GM19467 (cell line): Measurements from ENCODE around the gene RFPL1.
"Not testable (repeated sequence)": the region's sequence is repeated elsewhere in the genome, so short reads cannot be mapped to it uniquely, and the experiment has no call there.

Experiments used
- ATAC-seq: cut with Tn5 transposase; IDR thresholded peaks from one replicate; pipeline ENCODE4 v1.9.1; 2021; ENCODE audit warnings: mild to moderate bottlenecking, moderate library complexity; ENCODE audit not compliant: unreplicated experiment

RFPL1 gene

DNA sequence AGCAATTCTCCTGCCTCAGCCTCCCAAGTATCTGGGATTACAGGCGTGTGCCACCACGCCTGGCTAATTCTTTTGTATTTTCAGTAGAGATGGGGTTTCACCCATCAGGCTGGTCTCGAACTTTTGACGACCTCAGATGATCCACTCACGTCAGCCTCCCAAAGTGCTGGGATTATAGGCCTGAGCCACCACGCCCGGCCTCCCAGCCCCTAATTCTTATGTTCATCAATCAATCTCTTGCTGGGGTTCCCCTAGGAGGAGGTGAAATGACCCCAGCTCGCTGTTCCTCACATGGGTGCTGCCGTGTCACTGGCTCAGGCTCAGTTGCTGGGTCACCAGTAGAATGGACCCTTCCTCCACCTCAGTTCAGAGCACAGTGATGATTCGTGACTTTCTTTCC, at the start of gene RFPL1:
TSS of gene RFPL1 (plus strand) at position 301 of the 400 bp plus-strand sequence.
- ATAC-seq, result not testable (repeated sequence)

DNA sequence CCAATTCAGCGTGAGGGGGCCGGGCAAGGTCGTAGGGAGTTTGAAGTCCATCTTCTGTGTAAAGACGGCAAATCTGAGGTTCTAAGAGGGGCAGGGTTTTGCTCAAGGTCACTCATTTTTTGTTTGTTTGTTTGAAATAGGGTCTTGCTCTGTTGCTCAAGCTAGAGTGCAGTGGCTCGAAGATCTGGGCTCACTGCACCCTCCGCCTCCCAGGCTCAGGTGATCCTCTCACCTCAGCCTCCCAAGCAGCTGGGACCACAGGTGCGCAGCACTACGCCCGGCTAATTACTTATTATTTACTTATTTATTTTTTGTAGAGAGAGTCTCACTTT, 49.7 kb upstream of the RFPL1 start:
- peak; percentile 3 for ATAC-seq

DNA sequence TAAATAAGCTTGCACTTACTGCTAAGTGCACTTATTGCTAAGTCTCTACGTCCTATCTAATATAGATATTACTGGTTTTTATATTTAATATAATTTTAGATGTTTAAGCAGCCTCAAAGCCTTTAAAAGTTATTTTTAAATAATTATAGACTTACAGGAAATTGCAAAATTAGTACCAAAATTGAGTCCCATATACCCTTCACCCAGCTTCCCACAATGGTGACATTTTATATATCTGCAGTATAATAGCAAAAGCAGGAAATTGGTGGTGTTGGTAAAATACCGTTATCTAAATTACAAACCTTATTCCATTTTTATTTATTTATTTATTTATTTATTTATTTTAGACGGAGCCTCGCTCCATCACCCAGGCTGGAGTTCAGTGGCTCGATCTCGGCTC, 48.1 kb upstream of the RFPL1 start:
- ATAC-seq, result no peak

DNA sequence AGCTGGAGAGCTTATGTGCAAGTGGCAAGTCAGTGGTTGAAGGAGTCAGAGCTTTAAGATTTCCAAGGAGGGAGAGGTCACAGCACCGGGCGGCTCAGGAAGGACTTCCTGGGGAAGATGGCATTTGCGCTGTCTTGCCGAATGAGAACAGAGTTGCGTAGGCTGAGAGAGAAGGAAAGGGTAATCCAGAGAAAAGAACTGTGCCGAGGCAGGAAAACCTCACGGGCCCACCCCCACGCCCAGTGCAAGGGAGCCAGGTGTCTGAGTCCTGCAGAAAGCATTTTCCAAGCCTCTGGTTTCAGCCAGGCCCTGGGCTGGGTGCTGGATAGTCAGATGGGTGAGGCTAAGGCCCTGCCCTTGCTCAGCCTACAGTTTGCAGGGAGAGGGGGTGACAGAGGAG, 46.8 kb upstream of the RFPL1 start:
- no peak for ATAC-seq

DNA sequence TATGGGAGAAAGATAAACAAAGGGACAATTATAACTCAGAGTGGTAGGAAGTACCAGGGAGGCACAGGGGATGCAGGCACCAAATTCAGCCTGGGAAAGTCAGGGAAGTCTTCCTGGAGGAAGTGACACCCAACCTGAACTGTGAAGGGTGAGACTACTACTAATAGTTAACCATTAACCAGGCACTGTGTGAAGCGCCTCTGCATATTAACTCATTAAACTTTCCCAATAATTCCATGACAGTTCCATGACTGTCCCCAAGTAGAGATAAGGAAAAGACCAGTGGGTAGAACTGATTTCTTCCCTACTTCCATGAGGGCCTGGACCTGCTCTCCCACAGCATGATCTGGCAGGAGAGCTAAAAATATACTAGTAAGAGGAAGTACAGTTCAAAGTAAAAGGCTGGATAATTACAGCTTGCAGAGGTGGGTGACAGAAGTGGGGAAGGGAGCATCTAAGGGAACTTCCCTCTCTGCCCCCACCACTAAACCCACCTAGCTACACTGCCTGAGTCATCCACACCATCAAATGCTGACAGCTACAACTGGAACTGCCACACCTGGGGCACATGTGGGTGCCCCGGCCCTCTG, 45.3 kb upstream of the RFPL1 start:
- no peak for ATAC-seq

DNA sequence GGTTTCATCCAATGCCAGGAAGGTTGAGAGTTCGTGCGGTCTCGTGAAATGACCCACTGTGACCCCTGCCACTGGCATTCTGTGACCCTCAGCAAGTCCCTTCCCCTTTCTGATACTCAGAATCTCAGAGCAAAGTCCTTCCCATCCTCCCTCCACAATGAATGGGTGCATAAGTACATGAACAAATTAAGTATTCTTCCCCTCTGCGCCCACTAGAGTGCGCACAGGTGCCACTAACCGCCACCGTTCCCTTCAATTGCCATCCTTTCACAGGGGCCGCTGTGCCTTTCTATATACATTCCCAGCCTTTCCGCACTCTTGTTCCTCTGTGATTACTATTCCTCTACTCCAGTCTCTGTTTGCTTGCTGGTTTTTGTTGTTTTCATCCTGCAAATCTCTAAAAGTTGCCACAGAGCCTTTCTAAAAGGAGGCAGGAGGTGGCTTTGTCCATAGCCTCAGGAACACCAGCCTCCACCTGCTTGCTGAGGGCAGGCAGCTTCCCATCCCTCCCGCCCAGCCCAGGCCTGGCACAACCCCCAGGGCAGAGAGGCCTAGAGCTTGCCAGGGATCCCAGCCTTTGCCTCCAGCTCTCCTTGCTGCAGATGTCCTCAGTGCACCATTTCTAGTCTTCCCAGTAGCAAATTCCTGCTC, 43.3 kb upstream of the RFPL1 start:
- no peak for ATAC-seq

DNA sequence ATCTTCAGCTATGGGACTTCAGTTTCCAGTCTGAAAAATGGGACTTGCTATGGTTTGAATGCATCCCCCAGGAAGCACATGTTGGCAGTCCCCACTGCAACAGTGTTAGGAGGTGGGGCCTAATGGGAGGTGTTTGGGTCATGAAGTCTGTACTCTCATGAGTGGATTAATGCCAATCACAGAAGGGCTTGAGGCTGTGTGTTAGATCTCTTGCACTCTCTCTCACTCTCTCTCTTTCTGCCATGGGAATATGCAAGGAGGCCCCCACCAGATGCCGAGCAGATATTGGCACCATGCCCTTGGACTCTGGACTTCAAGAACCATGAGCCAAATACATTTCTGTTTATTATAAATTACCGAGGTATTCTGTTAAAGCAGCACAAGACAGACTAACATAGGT, 42.3 kb upstream of the RFPL1 start:
- ATAC-seq, result no peak

DNA sequence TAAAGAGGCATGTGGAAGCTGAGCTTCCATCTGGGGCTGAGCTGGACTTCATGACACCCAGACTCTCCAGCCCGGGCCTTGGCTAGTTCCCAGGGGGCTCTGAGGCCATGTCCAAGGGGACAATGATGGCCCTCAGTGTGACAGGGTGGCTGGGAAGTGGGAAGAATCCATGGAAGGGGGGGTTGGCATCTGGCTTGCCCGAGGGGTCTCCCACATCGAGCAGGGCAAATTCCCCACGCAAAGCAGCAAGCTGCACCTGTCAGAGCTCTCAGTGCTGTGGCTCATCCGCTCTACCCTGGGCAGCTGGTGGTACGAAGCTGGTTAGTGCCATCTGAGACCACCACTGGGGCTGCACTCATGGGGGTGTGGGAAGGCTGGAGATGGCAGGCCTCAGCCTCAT, 40.6 kb upstream of the RFPL1 start:
- no peak for ATAC-seq

DNA sequence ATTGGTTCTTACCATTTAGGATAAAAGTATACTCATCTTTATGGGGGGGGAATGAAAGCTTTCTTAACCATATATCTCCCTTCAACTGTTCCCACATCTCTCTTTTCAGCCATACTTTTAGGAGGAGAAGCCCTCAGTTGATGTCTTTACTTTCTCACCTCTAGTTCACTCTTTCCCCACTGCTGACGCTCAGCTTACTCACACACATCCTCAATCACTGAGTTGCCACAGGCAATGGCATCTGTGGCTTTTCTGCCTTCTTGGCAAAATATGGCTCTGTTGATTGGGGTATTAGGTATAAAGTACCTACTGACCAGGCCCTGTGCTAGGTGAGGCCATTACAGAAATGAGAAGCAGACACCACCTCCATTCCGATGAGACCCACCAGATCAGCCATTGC, 37.8 kb upstream of the RFPL1 start:
- ATAC-seq, result no peak

DNA sequence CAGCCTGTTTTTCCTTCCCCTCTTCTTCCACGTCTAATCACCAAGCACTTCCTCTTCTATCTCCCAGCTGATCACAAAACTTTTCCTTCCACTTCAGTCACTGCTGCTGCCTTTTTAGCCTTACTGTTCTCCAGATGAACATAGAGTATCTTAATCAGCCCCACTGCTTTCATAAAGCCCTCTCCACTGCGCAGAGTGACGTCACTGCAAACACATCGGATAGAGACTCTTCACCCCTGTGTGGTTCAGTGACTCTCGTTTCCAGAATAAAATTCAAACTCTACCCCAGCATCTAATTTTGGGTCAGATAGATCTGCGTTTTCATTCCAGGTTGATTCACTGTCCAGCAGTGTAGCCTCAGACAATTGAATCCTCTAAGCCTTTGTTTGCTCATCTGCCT, 36.8 kb upstream of the RFPL1 start:
- ATAC-seq, result not testable (repeated sequence)

DNA sequence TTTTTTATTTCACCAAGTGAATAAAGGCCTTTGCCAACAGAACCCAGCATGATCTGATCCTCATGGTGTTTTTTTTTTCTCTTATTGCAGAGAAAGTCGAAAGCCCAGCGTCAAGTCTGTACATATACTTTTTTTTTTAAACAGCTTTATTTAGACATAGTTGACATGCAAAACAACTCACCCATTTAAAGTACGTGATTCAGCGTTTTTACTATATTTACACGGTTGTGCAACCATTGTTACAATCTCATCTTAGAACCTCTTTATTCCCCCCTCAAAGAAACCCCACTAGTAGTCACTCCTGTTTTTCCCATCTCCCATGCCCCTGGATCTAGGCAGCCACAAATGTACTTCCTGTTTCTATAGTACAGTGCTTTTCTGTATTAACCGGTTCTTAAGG, 29.4 kb upstream of the RFPL1 start:
- ATAC-seq, result no peak

DNA sequence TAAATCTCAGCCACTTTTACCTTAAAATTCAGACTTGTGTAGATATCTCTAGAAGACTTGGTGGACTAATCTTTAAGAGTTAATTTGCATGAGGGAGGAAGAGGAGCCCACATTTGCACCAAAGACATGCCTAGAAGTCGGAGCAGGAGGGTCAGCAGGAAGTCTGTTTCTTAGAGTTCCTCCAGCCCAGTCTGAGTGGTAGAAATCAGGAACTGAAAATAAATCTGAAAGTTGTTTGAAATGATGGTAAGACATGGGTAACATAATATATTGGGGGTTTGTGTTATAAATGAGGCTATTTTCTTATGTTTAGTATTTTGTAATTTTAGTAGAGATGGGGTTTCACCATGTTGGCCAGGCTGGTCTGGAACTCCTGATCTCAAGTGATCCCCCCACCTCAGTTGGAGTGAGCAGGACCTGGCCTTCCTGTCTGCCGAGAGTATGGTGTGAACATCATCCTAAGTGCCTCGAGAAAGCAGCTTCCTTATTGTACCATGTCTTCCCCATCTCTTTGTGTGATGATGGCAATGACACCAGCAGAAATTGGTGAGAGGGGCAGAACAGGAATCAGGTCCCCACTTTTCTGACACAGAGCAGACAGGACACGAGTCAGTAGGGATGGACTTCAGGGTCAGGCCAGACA, 26.7 kb upstream of the RFPL1 start:
- not testable (repeated sequence) for ATAC-seq

DNA sequence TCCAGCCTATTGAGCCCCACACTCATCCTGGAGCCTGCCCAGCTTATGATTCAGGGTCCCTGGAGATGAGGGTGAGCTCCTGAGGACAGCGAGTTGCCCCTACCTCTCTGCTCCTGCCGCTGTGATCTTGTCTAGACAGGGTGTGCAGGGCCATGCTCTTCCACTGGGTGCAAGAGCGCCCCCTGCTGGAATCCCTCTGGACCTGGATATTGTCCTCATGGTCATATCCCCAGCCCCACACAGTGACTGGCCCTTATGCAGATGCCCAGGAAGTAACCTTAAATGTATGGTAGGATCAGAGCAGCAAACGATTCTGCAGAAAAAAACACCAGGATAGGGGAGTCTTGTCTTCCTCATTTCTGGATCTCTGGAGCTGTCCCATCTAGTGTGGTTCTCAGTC, 25.6 kb upstream of the RFPL1 start:
- not testable (repeated sequence) for ATAC-seq

DNA sequence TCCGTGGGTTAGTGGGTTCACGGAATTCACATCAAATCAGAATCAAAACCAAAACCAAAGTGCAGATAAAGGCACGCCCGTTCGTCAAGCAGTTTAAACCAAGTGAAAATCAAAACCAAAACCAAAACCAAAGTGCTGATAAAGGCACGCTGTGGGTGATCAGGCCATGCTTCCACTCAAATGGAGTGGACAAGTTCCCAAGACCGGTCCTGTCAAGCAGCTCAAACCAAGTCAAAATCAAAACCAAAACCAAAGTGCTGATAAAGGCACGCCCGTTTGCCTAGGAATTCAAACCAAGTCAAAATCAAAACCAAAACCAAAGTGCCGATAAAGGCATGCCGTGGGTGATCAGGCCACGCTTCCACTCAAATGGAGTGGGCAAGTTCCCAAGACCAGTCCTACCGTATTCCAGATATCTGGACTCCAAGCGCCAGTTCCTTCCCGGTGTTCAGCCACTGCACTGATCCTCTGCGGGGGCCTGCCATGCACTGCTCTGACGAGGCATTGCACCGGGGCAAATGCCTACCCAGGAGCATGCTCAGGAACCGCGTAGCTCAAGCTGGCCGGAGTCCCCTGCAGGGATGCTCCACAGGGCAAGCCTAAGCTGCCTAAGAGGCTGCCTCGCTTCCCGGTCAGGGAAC, 23.3 kb upstream of the RFPL1 start:
- ATAC-seq, result not testable (repeated sequence)

DNA sequence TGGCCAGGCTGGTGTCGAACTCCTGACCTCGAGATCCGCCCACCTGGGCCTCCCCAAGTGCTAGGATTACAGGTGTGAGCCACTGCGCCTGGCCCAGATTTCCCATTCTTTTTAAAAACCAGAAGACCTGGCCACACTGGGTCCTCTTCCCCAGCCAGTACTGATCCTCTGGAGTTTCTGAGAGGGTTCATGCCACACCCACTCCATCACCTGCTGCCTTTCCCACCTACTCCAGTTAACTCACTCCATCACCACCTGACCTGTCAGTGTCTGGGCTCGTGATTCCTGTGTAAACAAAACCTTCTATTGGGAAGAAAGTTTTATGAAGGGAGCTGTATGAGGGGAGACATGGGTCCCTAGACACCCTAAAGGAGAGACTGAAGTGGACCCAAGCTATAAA, 19.7 kb upstream of the RFPL1 start:
- ATAC-seq, result not testable (repeated sequence)

DNA sequence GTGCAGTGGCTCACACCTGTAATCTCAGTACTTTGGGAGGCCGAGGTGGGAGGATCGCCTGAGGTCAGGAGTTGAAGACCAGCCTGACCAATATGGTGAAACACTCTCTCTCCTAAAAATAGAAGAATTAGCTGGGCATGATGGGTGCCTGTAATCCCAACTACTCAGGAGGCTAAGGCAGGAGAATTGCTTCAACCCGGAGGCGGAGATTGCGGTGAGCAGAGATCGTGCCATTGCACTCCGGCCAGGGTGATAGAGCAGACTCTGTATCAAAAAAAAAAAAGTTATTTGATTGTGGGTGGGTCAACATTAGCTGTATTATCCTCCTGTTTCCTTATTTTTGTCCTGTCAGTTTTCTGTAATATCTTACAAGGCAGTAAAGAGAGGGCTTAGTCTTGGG, 11.9 kb upstream of the RFPL1 start:
- no peak for ATAC-seq

DNA sequence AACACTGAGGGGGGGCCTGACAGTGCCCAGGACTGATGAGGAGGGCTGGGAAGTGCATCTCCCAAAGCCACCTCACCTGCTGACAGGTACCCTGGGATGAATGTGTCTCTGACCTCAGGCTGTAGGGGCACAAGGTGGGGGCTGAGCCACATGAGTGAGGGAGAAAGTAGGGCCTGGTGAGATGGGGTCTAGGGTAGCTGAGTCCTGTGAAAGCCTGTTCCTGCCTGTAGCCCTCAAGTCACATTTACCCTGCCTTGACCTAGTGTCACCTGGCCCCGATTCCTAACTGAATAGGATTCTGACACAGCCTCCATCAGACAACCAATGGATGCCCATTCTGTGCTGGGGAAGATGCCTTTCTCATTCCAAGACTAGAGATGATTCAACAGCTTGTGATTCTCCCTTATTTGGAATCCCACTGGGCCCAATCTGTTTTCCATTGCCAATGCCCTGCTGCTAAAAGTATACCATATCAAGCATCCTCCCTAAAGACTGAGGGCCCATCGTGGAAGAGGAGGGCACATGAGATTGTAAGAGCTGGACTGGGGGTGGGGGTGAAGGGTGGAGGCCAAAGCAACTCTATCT, 11.1 kb upstream of the RFPL1 start:
- ATAC-seq, result no peak

DNA sequence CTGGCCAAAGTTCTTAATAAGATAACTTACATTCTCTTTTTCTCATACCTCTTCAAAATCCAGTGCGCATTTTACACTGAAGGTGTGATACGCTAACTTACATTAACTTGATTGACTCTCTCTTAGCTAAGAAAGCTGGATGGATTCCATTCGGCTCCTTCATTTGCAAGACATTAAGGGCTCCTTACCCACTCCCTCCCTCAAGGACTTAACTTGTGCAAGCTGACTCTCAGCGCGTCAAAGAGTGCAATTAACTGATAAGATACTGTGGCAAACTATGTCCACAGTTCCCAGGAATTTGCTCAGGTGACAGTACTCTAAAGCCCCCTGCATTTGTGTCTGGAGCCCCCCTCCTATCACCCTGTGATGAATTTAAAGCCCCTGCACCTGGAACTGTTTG, 6.4 kb upstream of the RFPL1 start:
- no peak for ATAC-seq

DNA sequence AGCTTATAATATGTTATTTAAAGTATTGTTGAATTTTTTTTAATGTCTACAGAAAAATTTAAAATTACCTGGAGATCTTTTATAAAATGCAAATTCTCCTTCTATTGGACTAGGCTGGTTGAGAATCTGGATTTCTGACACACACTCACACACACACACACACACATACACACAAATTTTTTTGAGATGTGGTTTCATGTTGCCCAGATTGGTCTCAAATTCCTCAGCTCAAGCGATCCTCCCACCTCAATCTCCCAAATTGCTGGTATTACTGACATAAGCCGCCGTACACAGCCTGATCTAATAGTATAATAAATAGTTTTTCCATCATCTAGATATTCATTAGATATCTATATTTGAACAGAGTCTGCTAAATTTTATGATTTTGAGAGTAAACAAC, 4.5 kb upstream of the RFPL1 start:
- no peak for ATAC-seq

DNA sequence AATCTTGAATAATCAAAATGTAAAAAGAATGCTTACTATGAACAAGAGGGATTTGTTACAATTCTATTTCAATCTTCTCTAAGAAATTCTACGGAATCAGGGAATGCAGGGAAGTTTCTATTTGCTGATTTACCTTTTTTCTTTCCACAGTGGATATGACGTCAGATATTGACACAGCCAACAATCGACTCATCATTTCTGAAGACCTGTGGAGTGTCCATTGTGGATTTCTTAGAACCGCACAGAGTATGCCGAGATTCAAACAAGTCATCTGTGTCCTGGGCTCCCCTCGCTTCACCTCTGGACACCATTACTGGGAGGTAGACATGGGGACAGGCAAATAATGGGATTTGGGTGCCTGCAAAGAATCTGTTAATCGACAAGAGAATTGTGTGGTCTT, 4.1 kb upstream of the RFPL1 start:
- ATAC-seq, result no peak

DNA sequence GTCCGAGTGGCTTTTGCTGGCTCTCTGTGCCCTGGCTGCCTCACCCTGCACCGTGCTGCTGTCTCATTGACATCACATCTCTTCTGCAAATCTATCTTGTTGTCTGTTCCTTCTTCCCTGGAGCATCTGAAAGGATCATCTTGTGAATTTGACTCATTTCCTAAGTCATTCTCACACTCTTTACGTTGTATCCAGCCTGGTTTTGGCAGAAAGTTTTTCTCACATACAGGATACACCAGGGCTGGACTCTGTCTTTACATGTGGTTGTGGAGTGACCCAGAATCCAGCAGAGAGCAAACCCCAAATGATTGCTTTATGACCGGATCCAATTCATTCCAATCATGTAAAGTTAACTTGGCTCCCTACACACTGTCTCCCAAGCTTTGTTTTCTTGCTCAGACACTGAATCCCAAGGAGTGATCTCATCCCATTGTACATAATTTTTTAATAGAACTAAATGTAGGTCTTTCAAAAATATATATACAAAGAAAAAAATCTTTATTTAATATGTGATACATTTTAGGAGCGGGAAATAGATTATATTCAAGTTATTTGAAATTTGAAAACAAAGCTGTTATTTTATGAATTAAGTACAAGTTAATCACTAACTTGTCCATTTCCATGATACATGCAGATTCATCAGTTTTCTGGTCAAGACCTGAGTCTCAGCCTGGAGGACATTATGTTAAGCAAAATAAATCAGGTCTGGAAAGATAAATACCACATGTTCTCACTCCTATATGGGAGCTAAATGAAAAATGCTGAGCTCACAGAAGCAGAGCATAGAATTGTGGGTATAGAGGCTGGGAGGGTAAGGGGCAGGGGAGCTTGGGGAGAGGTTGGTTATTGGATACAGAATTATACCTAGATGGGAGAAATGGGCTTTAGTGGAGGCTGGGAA, 2.9 kb upstream of the RFPL1 start:
- no peak for ATAC-seq
